Hindlimb muscle (tissue), 1 donor: ENCODE data around the gene IFT25. TPM values are rescaled to one million over a fixed set of nuclear protein-coding genes. Genes with fewer than 3 reads are reported as not detected.
"Not testable (repeated sequence)": the region's sequence is repeated elsewhere in the genome, so short reads cannot be mapped to it uniquely, and the experiment has no call there.

ENCODE experiments used
- DNase-seq: peaks from one replicate; pipeline ENCODE4 v3.0.0-alpha.2; 2013
- polyA plus RNA-seq: library from polyadenylated mRNA; unstranded; fragments of 120-200 nt; gene quantifications from one replicate; pipeline ENCODE4 v1.2.1, GENCODE V29; 2013; ENCODE audit not compliant: insufficient read length

IFT25 gene
- polyA plus RNA-seq: 22.5 TPM

DNA sequence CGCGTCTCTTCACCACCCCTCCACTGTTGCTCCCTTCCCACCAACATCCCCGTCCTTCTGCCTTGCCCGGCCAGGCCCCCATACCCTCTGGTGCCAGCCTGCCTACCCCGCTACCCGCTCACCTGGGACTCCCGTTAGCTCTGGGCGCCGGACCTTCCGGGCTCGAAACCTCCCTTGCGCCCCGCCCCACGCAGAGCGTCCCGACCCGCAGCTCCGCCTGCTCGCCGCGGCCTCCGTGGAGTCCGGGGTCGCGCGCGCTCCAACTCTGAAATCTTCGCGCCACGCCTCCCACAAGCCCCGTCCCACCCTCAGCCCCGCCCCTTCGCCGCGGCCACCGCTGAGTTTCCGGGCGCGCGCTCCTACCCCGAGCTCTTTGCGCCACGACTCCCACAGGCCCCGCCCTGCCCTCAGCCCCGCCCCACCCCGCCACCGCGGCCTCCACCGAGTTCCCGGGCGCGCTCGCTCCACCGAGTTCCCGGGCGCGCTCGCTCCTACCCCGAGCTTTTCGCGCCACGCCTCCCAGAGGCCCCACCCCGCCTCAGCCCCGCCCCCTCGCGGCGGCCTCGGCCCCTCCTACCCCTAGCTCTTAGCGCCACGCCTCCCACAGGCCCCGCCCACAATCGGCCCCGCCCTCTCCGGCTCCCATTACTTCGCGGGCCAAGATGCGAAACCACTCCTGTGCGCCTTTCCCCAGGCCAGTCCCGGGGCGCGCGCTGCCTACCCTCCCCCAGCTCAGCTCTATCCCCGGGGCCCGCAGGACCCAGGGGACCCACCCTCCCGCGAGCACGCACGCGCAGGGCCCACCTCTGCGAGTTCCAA, at the start of gene IFT25:
Gene IFT25 (minus strand): TSS at position 267 of the 819 bp plus-strand sequence. CDS start 5,617 bp downstream, outside the sequence.
- peak; percentile 95 for DNase-seq

GRCh38 chr1:53994516-53994915, 49.0 kb upstream of the IFT25 start:
- DNase-seq: not testable (repeated sequence)

DNA sequence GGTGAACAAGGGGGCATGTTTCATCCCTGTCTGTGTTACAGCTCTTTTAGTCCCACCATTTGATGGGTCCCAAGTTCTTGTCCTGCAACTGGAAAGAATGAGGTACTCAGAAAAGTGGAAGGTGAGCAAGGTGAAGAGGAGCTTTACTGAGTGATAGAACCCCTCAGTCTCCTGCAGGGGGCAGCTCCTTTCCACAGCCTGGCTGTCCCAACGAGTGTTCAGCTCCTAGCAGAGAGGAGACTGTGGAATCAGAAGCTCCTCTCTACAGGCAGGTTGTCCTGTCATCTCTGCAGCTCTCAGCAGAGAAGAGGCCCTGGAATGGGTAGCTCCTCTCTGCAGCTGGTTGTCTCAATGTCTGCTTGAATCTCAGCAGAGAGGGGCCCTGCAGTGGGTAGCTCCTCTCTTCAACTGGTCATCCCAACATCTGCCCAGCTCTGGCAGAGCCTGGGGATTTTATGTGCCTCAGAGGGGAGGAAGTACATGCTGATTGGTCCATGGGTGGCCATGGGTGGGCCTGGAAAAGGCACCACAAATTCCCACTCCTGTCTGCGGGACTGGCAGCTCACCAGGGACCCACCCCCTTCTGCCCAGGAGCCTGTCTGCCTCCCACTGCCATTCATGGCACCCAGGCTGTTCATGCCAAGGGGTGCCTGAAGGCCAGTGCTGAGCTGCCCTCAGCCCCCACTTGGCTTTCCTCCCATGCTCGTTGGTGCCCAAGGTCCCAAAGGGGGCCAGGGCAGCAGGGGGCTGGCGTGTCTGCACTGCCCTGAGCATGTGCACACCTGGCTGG, 46.8 kb upstream of the IFT25 start:
- no peak for DNase-seq

GRCh38 chr1:53987880-53988279, 42.4 kb upstream of the IFT25 start:
- no peak for DNase-seq

- no peak for DNase-seq
These were observed 41.0 kb upstream of the IFT25 start for GRCh38 chr1:53986458-53986857.

GRCh38 chr1:53984726-53985125, 39.2 kb upstream of the IFT25 start:
- DNase-seq: no peak

GRCh38 chr1:53982763-53983104, 37.2 kb upstream of the IFT25 start:
- DNase-seq: no peak

GRCh38 chr1:53982034-53982762, 36.7 kb upstream of the IFT25 start:
- DNase-seq: peak; percentile 45

DNA sequence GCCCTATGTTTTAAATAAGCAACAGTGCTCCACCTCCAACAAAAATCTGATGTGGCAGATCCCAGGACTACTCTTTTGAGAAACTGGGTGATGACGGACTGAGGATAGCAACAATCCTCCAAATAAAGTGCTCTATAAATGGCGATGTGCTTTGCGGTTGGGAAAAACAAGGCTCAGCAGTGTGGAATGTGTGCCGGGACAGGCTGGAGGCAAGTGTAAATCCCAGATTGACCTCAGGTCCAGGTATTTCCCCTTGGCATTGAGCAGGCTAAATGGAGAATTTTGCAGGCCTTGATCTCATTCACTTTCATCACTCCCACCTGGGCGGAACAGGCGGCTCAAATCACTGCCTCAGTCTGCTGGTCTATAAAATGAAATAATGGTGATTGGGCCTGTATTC, 35.7 kb upstream of the IFT25 start:
- no peak for DNase-seq

- DNase-seq: no peak
These were observed 34.4 kb upstream of the IFT25 start for GRCh38 chr1:53979712-53980450.

DNA sequence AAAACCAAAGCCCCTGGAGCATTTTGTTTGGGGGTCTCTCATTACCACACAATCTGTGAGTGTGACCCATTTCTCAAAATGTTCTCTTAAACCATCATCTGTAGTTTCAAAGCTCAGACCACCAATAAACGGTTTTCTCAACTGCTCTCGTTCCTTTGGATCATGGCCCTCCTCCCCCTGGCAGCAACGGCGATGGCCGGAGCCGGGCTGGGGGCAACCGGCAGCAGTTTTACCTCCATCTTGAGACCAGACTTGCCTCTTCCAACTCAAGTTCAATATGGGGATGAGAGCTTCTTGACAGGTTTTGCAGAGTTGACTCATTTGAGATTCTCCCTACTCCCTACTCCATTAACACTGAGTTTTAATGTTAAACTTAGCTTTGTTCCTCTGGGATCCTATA, 30.4 kb upstream of the IFT25 start:
- no peak for DNase-seq

GRCh38 chr1:53971718-53972117, 26.2 kb upstream of the IFT25 start:
- no peak for DNase-seq

DNA sequence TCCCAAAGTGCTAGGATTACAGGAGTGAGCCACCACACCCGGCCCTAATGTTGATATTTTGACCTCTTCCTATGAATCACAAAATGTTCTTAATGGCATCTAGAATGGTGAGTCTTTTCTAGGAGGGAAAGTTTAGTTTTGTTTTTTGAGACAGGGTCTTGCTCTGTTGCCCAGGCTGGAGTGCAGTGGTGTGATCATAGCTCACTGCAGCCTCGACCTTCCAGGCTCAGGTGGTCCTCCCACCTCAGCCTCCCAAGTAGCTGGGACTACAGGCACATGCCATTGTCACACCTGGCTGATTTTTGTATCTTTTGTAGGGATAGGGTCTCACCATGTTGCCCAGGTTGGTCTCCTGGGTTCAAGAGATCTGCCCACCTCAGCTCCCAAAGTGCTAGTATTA, 23.8 kb upstream of the IFT25 start:
- DNase-seq: not testable (repeated sequence)

GRCh38 chr1:53968125-53968513, 22.6 kb upstream of the IFT25 start:
- DNase-seq: no peak

GRCh38 chr1:53967409-53968124, 22.1 kb upstream of the IFT25 start:
- no peak for DNase-seq

DNA sequence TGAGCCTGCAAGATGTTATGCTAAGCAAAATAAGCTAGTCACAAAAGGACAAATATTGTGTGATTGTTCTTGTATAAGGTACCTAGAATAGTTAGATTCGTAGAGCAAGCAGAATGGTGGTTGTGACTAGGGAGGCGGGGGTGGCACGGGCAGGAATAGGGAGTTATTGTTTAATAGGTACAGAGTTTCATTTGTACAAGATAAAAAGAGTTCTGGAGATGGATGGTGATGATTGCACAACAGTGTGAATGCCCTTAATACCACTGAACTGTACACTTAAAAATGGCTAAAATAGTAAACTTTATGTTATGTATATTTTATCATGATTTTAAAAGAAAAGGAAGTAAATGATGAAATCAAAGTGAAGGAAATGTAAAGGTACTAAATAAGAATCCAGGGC, 21.3 kb upstream of the IFT25 start:
- no peak for DNase-seq

DNA sequence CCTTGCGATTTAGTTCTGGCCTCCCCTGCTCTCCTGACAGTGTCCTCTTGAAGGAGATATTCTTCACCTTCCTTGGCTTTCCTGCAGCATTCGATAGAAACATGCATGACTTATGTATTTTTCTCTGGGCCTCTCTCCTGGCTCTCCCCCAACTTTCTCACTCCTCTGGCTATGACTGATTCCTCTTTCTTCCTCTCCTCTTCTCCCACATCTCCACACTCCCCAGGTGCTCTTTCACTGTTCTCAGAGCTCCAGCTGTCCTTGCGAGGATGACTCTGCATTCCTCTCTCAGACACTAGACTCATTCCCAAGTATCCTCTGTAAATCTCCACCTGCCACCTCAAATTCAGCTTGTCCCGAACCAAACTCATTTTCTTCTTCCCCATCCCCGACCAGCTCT, 18.6 kb upstream of the IFT25 start:
- no peak for DNase-seq

DNA sequence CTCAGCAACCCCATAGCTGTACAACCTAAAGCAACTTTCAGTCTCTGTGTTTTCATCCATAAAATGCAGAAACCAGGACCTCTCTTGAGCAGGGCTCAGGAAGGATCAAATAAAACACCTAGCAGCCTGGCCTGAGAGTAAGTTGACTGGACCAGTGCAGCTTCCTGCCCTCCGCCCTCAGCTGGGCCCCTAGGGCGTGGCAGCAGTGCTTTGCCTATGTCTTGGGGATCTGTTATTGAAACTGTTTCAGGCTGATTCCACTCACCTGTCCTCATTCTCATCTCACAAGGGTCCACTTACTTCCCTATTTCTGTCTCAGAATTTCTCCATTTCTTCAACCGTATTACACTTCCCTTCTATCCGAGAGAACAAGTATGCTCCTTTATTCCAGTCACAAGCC, 18.0 kb upstream of the IFT25 start:
- DNase-seq: no peak

DNA sequence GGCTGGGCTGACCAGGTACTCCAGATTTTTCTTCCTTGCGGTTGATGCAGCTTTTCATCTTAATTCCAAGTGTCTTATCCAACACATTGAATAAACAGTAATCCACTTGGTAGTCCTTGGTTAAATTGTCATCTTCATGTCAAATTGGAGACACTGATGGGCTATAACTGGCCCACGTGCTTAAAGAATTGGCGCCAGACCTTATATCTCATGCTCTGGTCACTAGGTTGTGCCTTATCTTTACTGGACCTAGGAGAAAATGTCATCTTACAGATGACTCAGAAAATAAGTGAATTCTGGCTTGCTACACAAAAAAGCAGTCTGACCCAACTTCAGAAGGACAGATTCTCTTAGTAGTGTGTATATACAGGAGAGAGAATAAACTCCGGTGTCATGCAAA, 16.9 kb upstream of the IFT25 start:
- no peak for DNase-seq

GRCh38 chr1:53959664-53960250, 14.3 kb upstream of the IFT25 start:
- no peak for DNase-seq

DNA sequence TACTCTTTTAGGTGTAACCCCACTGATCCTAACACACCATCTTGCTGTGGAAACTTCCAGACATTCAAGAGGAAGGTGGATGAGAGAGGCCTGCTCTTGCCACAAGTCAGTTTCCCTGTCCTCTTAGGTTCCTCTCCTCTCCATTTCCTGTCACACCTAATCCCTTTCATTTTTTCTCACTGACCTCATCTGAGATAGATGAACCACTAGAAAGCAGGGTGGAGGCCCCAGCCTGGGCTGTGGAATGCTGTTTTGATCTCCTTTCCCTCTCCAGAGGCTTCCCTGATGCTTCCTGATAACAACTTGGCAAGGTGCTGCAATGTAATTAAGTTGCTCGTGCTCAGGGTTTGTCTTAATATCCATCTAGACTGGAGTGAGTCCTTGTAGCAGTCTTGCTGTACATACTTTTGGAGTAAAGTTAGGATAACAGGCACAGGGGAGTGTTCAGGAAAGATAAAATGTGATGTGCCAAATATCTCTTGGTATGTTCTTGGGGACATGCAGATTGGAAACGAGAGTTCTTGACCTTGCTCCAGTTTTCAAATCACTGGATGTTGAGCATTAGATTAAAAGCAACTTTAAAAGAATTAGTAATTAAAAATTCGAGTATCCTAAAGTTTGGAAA, 11.8 kb upstream of the IFT25 start:
- DNase-seq: no peak
